ENCODE data around the gene SPG21.
A peak's percentile ranks its signal among the peaks of the same experiment; 100 is the strongest.

The SPG21 gene

GRCh38 chr15:64925335-64926330 is 64.1 kb downstream of the SPG21 start:
- no peak for TF ChIP-seq JUND (IDR thresholded peaks at IDR 0.05; ENCODE audit: low read depth)
- no peak for DNase-seq (ENCODE audit: low read depth in 1 of 2, low spot score in 1 of 2)
- in situ Hi-C loops (cut with HindIII; ENCODE audit: low pct_unique_long_range_greater_than_20kb, low sequenced_read_pairs): no loop called here

- DNase-seq (ENCODE audit: low read depth in 1 of 2, low spot score in 1 of 2): no peak
- in situ Hi-C loops (cut with HindIII; ENCODE audit: low pct_unique_long_range_greater_than_20kb, low sequenced_read_pairs): no loop called here
- TF ChIP-seq JUND (IDR thresholded peaks at IDR 0.05; ENCODE audit: low read depth): no peak
Observed at GRCh38 chr15:64923546-64923945, 66.2 kb downstream of the SPG21 start.

GRCh38 chr15:64921711-64922110 is 68.0 kb downstream of the SPG21 start:
- peak in 1 of 2 experiments; percentile 69 for DNase-seq (ENCODE audit: low read depth in 1 of 2, low spot score in 1 of 2)
- TF ChIP-seq JUND (IDR thresholded peaks at IDR 0.05; ENCODE audit: low read depth): no peak
- in situ Hi-C loops (cut with HindIII; ENCODE audit: low pct_unique_long_range_greater_than_20kb, low sequenced_read_pairs): no loop called here

GRCh38 chr15:64919721-64920120 is 70.0 kb downstream of the SPG21 start:
- TF ChIP-seq JUND (IDR thresholded peaks at IDR 0.05; ENCODE audit: low read depth): no peak
- no peak for DNase-seq (ENCODE audit: low read depth in 1 of 2, low spot score in 1 of 2)
- in situ Hi-C loops (cut with HindIII; ENCODE audit: low pct_unique_long_range_greater_than_20kb, low sequenced_read_pairs): no loop called here

DNA sequence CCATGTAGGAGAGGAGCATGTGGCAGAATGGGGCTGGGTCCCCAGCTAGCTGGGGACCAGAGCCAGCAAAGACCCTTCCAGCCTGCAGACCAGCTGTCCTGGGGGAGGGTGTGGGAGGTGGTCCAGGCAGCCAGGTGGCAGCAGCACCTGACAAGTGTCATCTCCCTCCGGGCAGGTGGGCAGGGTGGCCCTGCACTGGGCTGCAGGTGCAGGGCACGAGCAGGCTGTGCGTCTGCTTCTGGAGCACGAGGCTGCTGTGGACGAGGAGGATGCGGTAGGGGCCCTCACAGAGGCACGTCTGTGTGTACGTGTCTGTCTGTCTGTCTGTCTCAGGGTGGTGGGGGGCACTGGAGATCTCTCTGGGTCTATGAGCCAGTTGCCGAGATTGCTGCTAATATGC is 72.5 kb downstream of the SPG21 start:
- no peak for TF ChIP-seq JUND (IDR thresholded peaks at IDR 0.05; ENCODE audit: low read depth)
- DNase-seq (ENCODE audit: low read depth in 1 of 2, low spot score in 1 of 2): no peak
- in situ Hi-C loops (cut with HindIII; ENCODE audit: low pct_unique_long_range_greater_than_20kb, low sequenced_read_pairs): no loop called here

GRCh38 chr15:64916365-64916764 is 73.3 kb downstream of the SPG21 start:
- no peak for TF ChIP-seq JUND (IDR thresholded peaks at IDR 0.05; ENCODE audit: low read depth)
- in situ Hi-C loops (cut with HindIII; ENCODE audit: low pct_unique_long_range_greater_than_20kb, low sequenced_read_pairs): no loop called here
- DNase-seq (ENCODE audit: low read depth in 1 of 2, low spot score in 1 of 2): no peak

DNA sequence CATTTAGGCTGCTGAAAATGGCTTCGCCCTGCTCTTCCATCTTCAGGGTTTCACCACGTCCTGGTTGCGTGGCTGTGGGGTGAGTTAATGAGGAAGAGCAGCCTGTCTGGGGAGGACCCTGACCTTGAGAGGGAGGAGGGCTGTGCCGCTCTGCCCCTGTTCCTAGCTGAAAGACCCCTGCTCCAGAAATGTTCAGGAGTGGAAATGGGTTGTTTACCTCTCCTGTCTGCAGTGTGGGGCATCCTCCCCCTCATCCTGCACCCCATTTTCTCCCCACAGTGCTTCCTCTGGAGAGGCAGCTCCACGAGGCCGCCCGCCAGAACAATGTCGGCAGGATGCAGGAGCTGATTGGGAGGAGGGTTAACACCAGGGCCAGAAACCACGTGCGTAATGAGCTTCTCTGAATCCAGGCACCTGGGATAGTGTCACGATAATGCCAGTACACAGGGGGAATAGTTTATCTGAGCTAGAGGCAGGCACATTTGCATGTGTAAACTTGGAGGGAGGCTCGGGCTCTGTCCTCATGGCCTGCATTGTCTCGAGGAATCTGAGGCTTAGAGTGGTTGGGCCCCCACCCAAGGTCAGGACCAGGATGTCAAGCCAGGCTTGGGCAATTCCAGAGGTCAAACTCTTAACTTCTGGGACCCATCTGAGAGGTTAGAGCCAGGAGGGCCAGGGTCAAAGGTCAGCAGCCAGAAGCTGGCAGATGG is 74.0 kb downstream of the SPG21 start:
- in situ Hi-C loops (cut with HindIII; ENCODE audit: low pct_unique_long_range_greater_than_20kb, low sequenced_read_pairs): no loop called here
- TF ChIP-seq JUND (IDR thresholded peaks at IDR 0.05; ENCODE audit: low read depth): no peak
- DNase-seq (ENCODE audit: low read depth in 1 of 2, low spot score in 1 of 2): no peak
